ENCODE measurements around the gene DEAF1.
A peak's percentile ranks its signal among the peaks of the same experiment; 100 is the strongest.
"Not testable (repeated sequence)": the region's sequence is repeated elsewhere in the genome, so short reads cannot be mapped to it uniquely, and the experiment has no call there.

Gene DEAF1

GRCh38 chr11:679271-680207, 15.5 kb downstream of the DEAF1 start:
- no peak for DNase-seq

- DNase-seq = no peak
Observed at GRCh38 chr11:678297-678696, 16.7 kb downstream of the DEAF1 start.

- no peak for DNase-seq
Observed at GRCh38 chr11:674406-674805, 20.6 kb downstream of the DEAF1 start.

GRCh38 chr11:673866-674265, 21.2 kb downstream of the DEAF1 start:
- no peak for DNase-seq

GRCh38 chr11:665704-666281, 29.2 kb downstream of the DEAF1 start:
- no peak for DNase-seq

- DNase-seq = no peak
Observed at GRCh38 chr11:665062-665703, 29.8 kb downstream of the DEAF1 start.

- DNase-seq = peak; percentile 10
Observed at GRCh38 chr11:662689-663274, 32.2 kb downstream of the DEAF1 start.

- DNase-seq = no peak
Observed at GRCh38 chr11:660681-661444, 34.2 kb downstream of the DEAF1 start.

GRCh38 chr11:660281-660680, 34.7 kb downstream of the DEAF1 start:
- no peak for DNase-seq

GRCh38 chr11:659532-660085, 35.4 kb downstream of the DEAF1 start:
- DNase-seq = no peak

GRCh38 chr11:657691-658126, 37.3 kb downstream of the DEAF1 start:
- no peak for DNase-seq

GRCh38 chr11:656866-657265, 38.2 kb downstream of the DEAF1 start:
- no peak for DNase-seq

- DNase-seq = no peak
Observed at GRCh38 chr11:656426-656825, 38.6 kb downstream of the DEAF1 start.

- DNase-seq = no peak
Observed at GRCh38 chr11:655036-655726, 39.8 kb downstream of the DEAF1 start.

GRCh38 chr11:654444-654843, 40.6 kb downstream of the DEAF1 start:
- DNase-seq = not testable (repeated sequence)

- no peak for DNase-seq
Observed at GRCh38 chr11:653837-654236, 41.2 kb downstream of the DEAF1 start.

GRCh38 chr11:653136-653535, 41.9 kb downstream of the DEAF1 start:
- not testable (repeated sequence) for DNase-seq

GRCh38 chr11:650482-650881, 44.5 kb downstream of the DEAF1 start:
- DNase-seq = no peak

GRCh38 chr11:647672-648158, 47.3 kb downstream of the DEAF1 start:
- not testable (repeated sequence) for DNase-seq

GRCh38 chr11:646214-646613, 48.8 kb downstream of the DEAF1 start:
- DNase-seq = no peak

- DNase-seq = no peak
Observed at GRCh38 chr11:645536-645935, 49.5 kb downstream of the DEAF1 start.
